HL-60 (cell line): Measurements from ENCODE around the gene ATG4A.
A peak's percentile ranks its signal among the peaks of the same experiment; 100 is the strongest.

Experiments
- DNase-seq, 2 experiments: peaks; one replicate each; pipeline ENCODE4 v3.0.0-alpha.2; 2010 to 2020; ENCODE audit warnings: low read depth in 1 of 2, low spot score in 1 of 2
- H3K27ac ChIP-seq: fragments of 250-450 bp; sonication (Bioruptor Pico); replicated peaks from 2 replicates; pipeline ENCODE4 v1.5.1; 2020; ENCODE audit warnings: mild to moderate bottlenecking, moderate library complexity
- H3K27me3 ChIP-seq: fragments of 250-450 bp; sonication (Bioruptor Pico); 2 replicates; pipeline ENCODE4 v1.5.1; 2021; ENCODE audit warnings: mild to moderate bottlenecking, moderate library complexity; ENCODE audit not compliant: insufficient read depth, poor library complexity, severe bottlenecking
- H3K4me3 ChIP-seq: replicated peaks from 2 replicates; pipeline ENCODE4 v1.5.1; 2011; ENCODE audit warnings: mild to moderate bottlenecking, control low read depth, low read length; ENCODE audit not compliant: insufficient read depth
- CTCF ChIP-seq: IDR thresholded peaks from one replicate; pipeline ENCODE4 v1.5.1; 2011; ENCODE audit warnings: low read length, control low read depth, inconsistent platforms; ENCODE audit not compliant: insufficient read depth
- GABPA ChIP-seq: IDR thresholded peaks from 2 replicates; pipeline ENCODE4 v1.6.1; 2012; ENCODE audit warnings: low read depth
- POLR2AphosphoS5 ChIP-seq: IDR thresholded peaks from 2 replicates; pipeline ENCODE4 v1.6.1; 2012; ENCODE audit warnings: low read depth
- REST ChIP-seq: IDR thresholded peaks from 2 replicates; pipeline ENCODE4 v1.6.1; 2012; ENCODE audit warnings: low read depth; ENCODE audit not compliant: insufficient replicate concordance
- SPI1 ChIP-seq: IDR thresholded peaks from 2 replicates; pipeline ENCODE4 v1.6.1; 2012; ENCODE audit warnings: low read depth, mild to moderate bottlenecking, borderline replicate concordance

Gene ATG4A

GRCh38 chrX:108199041-108199440 lies 107.5 kb downstream of the ATG4A start:
- TF ChIP-seq REST = no peak
- TF ChIP-seq GABPA = no peak
- Histone ChIP-seq H3K27ac (no peak overlapping the region), H3K4me3 (no peak overlapping the region), H3K27me3 (peaks cover 4% of the 10 kb centered on the region)
- no peak for DNase-seq

- no peak overlapping the region for H3K4me3 ChIP-seq
- peaks cover 4% of the 10 kb centered on the region for H3K27me3 ChIP-seq
- H3K27ac ChIP-seq = no peak overlapping the region
- TF ChIP-seq CTCF = no peak
- no peak for TF ChIP-seq REST
- TF ChIP-seq GABPA = no peak
- TF ChIP-seq POLR2AphosphoS5 = no peak
- no peak for TF ChIP-seq SPI1
- peak in 1 of 2 experiments; percentile 2 for DNase-seq
Measured at GRCh38 chrX:108199691-108200090, 108.1 kb downstream of the ATG4A start.

GRCh38 chrX:108203540-108203939 lies 112.0 kb downstream of the ATG4A start:
- TF ChIP-seq SPI1 (no peak), CTCF (no peak), POLR2AphosphoS5 (no peak), GABPA (no peak), REST (no peak)
- Histone ChIP-seq H3K27me3 (no peaks in the 10 kb centered on the region), H3K27ac (no peak overlapping the region), H3K4me3 (no peak overlapping the region)
- DNase-seq = no peak
